OCI-LY1 (cell line): Measurements from ENCODE around the gene RANBP9.

Experiments
- CTCF ChIP-seq: fragments of 200-600 bp; sonication (generic), shearing (Covaris generic); IDR thresholded peaks from 2 replicates; pipeline ENCODE4 v1.5.1; 2017; ENCODE audit warnings: mild to moderate bottlenecking, antibody characterized with exemption, low read length, moderate library complexity, mixed read lengths
- EZH2 ChIP-seq: fragments of 200-600 bp; sonication (generic), shearing (Covaris generic); IDR thresholded peaks from 2 replicates; pipeline ENCODE4 v1.8.0; 2017; ENCODE audit warnings: borderline replicate concordance, mixed run types, mild to moderate bottlenecking, antibody characterized with exemption, low read length, moderate library complexity, mixed read lengths

GRCh38 chr6:13597073-13597472 lies 114.6 kb downstream of the RANBP9 start:
- TF ChIP-seq CTCF = no peak
- TF ChIP-seq EZH2 = no peak
